SU-DHL-6 (cell line): ENCODE data around the gene CRYBG2.

Experiments used
- EZH2phosphoT487 ChIP-seq: fragments of 200-600 bp; sonication (generic), shearing (Covaris generic); conservative IDR thresholded peaks from 2 replicates; pipeline ENCODE4 v1.6.1; 2018; ENCODE audit warnings: mild to moderate bottlenecking, antibody characterized with exemption, low read length, moderate library complexity, mixed read lengths
- TF ChIP-seq, protein P1 (sequence below): fragments of 200-600 bp; sonication (generic); IDR thresholded peaks from one replicate; pipeline ENCODE4 v1.5.1; 2017; ENCODE audit warnings: antibody characterized with exemption, mild to moderate bottlenecking, low read length, moderate library complexity; ENCODE audit not compliant: insufficient read depth, poor library complexity, severe bottlenecking

DNA sequence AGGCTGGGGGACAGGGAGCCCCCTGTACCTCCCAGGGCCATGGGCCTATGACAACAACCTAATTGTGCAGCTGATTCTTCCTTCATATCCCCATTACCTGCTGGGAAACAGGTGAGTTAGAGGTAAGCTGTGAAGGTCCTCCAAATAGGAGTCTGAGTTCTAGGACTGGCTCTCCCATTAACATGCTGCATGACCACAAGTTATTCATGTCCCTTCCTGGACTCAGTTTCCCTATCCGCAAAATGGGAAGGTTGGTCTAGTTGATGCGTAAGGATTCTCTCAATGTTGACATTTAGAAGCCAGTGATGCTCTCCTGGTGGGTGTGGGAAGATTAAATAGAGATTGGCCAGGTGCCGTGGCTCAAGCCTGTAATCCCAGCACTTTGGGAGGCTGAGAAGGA, 14.6 kb upstream of the CRYBG2 start:
- TF ChIP-seq, protein P1, sequence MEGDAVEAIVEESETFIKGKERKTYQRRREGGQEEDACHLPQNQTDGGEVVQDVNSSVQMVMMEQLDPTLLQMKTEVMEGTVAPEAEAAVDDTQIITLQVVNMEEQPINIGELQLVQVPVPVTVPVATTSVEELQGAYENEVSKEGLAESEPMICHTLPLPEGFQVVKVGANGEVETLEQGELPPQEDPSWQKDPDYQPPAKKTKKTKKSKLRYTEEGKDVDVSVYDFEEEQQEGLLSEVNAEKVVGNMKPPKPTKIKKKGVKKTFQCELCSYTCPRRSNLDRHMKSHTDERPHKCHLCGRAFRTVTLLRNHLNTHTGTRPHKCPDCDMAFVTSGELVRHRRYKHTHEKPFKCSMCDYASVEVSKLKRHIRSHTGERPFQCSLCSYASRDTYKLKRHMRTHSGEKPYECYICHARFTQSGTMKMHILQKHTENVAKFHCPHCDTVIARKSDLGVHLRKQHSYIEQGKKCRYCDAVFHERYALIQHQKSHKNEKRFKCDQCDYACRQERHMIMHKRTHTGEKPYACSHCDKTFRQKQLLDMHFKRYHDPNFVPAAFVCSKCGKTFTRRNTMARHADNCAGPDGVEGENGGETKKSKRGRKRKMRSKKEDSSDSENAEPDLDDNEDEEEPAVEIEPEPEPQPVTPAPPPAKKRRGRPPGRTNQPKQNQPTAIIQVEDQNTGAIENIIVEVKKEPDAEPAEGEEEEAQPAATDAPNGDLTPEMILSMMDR, result no peak
- no peak for TF ChIP-seq EZH2phosphoT487
